Erythroblast (primary cell): ENCODE results near the gene GFOD1.

Source experiments
- GATA1 ChIP-seq: IDR thresholded peaks from 2 replicates; pipeline ENCODE4 v1.6.1; 2011; ENCODE audit warnings: low read depth, mild to moderate bottlenecking, control low read depth, low read length, moderate library complexity
- POLR2A ChIP-seq: IDR thresholded peaks from 2 replicates; pipeline ENCODE4 v1.6.1; 2011; ENCODE audit warnings: mild to moderate bottlenecking, low read length

DNA sequence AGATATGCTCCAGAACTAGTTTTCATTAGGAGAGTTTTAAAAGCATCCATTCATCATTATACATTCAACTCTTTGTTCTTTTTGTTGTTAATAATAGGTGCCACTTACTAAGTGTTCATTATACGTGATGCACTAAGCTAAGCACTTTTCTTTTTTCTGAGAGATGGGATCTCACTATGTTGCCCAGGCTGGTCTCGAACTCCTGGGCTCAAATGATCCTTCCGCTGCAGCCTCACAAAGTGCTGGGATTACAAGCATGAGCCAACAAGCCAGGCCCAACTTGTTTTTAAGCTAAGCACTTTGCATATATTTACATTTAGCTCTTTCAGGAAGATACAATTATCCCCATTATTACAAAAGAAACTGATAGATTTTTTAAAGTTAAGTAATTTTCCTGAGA lies 5.7 kb upstream of the GFOD1 start:
- no peak for TF ChIP-seq POLR2A
- TF ChIP-seq GATA1, result no peak
